H9 (cell line): ENCODE data around the gene ROBO2. TPM values are rescaled to one million over a fixed set of nuclear protein-coding genes. Genes with fewer than 3 reads are reported as not detected.

Experiments
- DNase-seq: peaks from one replicate; pipeline ENCODE4 v3.0.0-alpha.2; 2017
- H2AFZ ChIP-seq: one replicate; pipeline ENCODE4 v1.6.1; 2013; ENCODE audit warnings: mild to moderate bottlenecking, low read length, control low read depth, moderate library complexity
- H2AK5ac ChIP-seq: 2 replicates; pipeline ENCODE4 v1.6.1; 2013; ENCODE audit warnings: low read length, control low read depth, mixed read lengths; ENCODE audit not compliant: insufficient read length
- H2BK120ac ChIP-seq: one replicate; pipeline ENCODE4 v1.6.1; 2013; ENCODE audit warnings: low read depth, mild to moderate bottlenecking, low read length, control low read depth, inconsistent platforms; ENCODE audit not compliant: poor library complexity, severe bottlenecking
- H2BK12ac ChIP-seq: 2 replicates; pipeline ENCODE4 v1.6.1; 2013; ENCODE audit warnings: low read length, control low read depth, mixed read lengths, low read depth; ENCODE audit not compliant: insufficient read length
- H2BK15ac ChIP-seq: 2 replicates; pipeline ENCODE4 v1.6.1; 2013; ENCODE audit warnings: low read depth, low read length, control low read depth
- H2BK20ac ChIP-seq: one replicate; pipeline ENCODE4 v1.6.1; 2013; ENCODE audit warnings: low read depth, mild to moderate bottlenecking, low read length, control low read depth, inconsistent platforms; ENCODE audit not compliant: poor library complexity, severe bottlenecking
- H2BK5ac ChIP-seq: 2 replicates; pipeline ENCODE4 v1.6.1; 2013; ENCODE audit warnings: low read length, control low read depth, mixed read lengths; ENCODE audit not compliant: insufficient read length
- H3K14ac ChIP-seq: 2 replicates; pipeline ENCODE4 v1.6.1; 2013; ENCODE audit warnings: low read length, control low read depth; ENCODE audit not compliant: insufficient read depth
- H3K18ac ChIP-seq: 2 replicates; pipeline ENCODE4 v1.6.1; 2013; ENCODE audit warnings: low read depth, mild to moderate bottlenecking, mixed read lengths, low read length, control low read depth; ENCODE audit not compliant: insufficient read length
- H3K23ac ChIP-seq: 2 replicates; pipeline ENCODE4 v1.6.1; 2013; ENCODE audit warnings: low read length, control low read depth, mixed read lengths, low read depth; ENCODE audit not compliant: insufficient read length
- H3K23me2 ChIP-seq: 2 replicates; pipeline ENCODE4 v1.6.1; 2013; ENCODE audit warnings: low read depth, mild to moderate bottlenecking, mixed read lengths, low read length, control low read depth; ENCODE audit not compliant: insufficient read length, poor library complexity, severe bottlenecking
- H3K27ac ChIP-seq: 2 replicates; pipeline ENCODE4 v1.5.1; 2013; ENCODE audit warnings: low read length, control low read depth, mixed read lengths, low read depth; ENCODE audit not compliant: insufficient read length
- H3K27me3 ChIP-seq: 2 replicates; pipeline ENCODE4 v1.6.1; 2013; ENCODE audit warnings: low read length, control low read depth, inconsistent platforms; ENCODE audit not compliant: insufficient read depth
- H3K4ac ChIP-seq: 2 replicates; pipeline ENCODE4 v1.6.1; 2013; ENCODE audit warnings: low read depth, mild to moderate bottlenecking, control low read depth, inconsistent platforms, low read length, moderate library complexity
- H3K4me1 ChIP-seq: 2 replicates; pipeline ENCODE4 v1.6.1; 2013; ENCODE audit warnings: low read length, control low read depth, inconsistent platforms; ENCODE audit not compliant: insufficient read depth
- H3K4me2 ChIP-seq: 2 replicates; pipeline ENCODE4 v1.6.1; 2013; ENCODE audit warnings: low read length, control low read depth, mixed read lengths; ENCODE audit not compliant: insufficient read length, insufficient read depth
- H3K56ac ChIP-seq: 2 replicates; pipeline ENCODE4 v1.6.1; 2013; ENCODE audit warnings: low read depth, mild to moderate bottlenecking, mixed read lengths, low read length, control low read depth; ENCODE audit not compliant: insufficient read length
- H3K79me1 ChIP-seq: 2 replicates; pipeline ENCODE4 v1.6.1; 2013; ENCODE audit warnings: low read depth, mild to moderate bottlenecking, moderate library complexity, low read length, control low read depth, inconsistent platforms; ENCODE audit not compliant: insufficient read depth, poor library complexity, severe bottlenecking
- H3K79me2 ChIP-seq: 2 replicates; pipeline ENCODE4 v1.6.1; 2013; ENCODE audit warnings: low read length, control low read depth, inconsistent platforms; ENCODE audit not compliant: insufficient read depth
- H3K9ac ChIP-seq: 2 replicates; pipeline ENCODE4 v1.6.1; 2013; ENCODE audit warnings: low read length, control low read depth, mixed read lengths; ENCODE audit not compliant: insufficient read length; ENCODE audit errors: extremely low read depth
- H3K9me3 ChIP-seq: one replicate; pipeline ENCODE4 v1.6.1; 2013; ENCODE audit warnings: low read depth, low read length, inconsistent platforms; ENCODE audit not compliant: control insufficient read depth
- H3T11ph ChIP-seq: one replicate; pipeline ENCODE4 v1.6.1; 2013; ENCODE audit warnings: mild to moderate bottlenecking, low read length, control low read depth, inconsistent platforms
- H4K20me1 ChIP-seq: one replicate; pipeline ENCODE4 v1.6.1; 2013; ENCODE audit not compliant: control insufficient read depth, insufficient read length, insufficient read depth
- H4K5ac ChIP-seq: 2 replicates; pipeline ENCODE4 v1.6.1; 2013; ENCODE audit warnings: low read depth, mild to moderate bottlenecking, mixed read lengths, low read length, control low read depth; ENCODE audit not compliant: insufficient read length
- H4K8ac ChIP-seq: replicated peaks from 2 replicates; pipeline ENCODE4 v1.6.1; 2013; ENCODE audit warnings: low read length, control low read depth, mixed read lengths, low read depth; ENCODE audit not compliant: insufficient read length
- H4K91ac ChIP-seq: 2 replicates; pipeline ENCODE4 v1.6.1; 2013; ENCODE audit warnings: low read depth, mild to moderate bottlenecking, moderate library complexity, mixed read lengths, low read length, control low read depth; ENCODE audit not compliant: insufficient read length
- H3K27ac Mint-ChIP-seq, 3 experiments: 2 replicates in 2 of 3; 3 replicates in 1 of 3; pipeline ENCODE4 v1.8.0; 2020 to 2021; ENCODE audit warnings: mixed read lengths in 3 of 3, mild to moderate bottlenecking in 1 of 3, moderate library complexity in 1 of 3
- H3K27me3 Mint-ChIP-seq: 2 replicates; pipeline ENCODE4 v1.8.0; 2021; ENCODE audit warnings: low read depth, mild to moderate bottlenecking, moderate library complexity, mixed read lengths
- H3K36me3 Mint-ChIP-seq, 3 experiments: 2 replicates in 2 of 3; 3 replicates in 1 of 3; pipeline ENCODE4 v1.8.0; 2020 to 2021; ENCODE audit warnings: low read depth in 3 of 3, mixed read lengths in 3 of 3; ENCODE audit not compliant: insufficient read depth in 1 of 3
- H3K4me1 Mint-ChIP-seq, 2 experiments: 2 replicates each; pipeline ENCODE4 v1.8.0; 2020; ENCODE audit warnings: mixed read lengths in 2 of 2
- H3K4me3 Mint-ChIP-seq, 2 experiments: 2 replicates in 1 of 2; 3 replicates in 1 of 2; pipeline ENCODE4 v1.8.0; 2020 to 2021; ENCODE audit warnings: mild to moderate bottlenecking in 2 of 2, mixed read lengths in 2 of 2, moderate library complexity in 1 of 2
- H3K9me3 Mint-ChIP-seq, 2 experiments: 2 replicates in 1 of 2; 3 replicates in 1 of 2; pipeline ENCODE4 v1.8.0; 2020; ENCODE audit warnings: mild to moderate bottlenecking in 2 of 2, mixed read lengths in 2 of 2, moderate library complexity in 1 of 2
- WGBS: extraction: QIAGEN DNeasy Blood & Tissue Kit; methylation state at CpG from one replicate; pipeline ENCODE4 v1.1.7; 2013; ENCODE audit warnings: missing lambda C conversion rate, low lambda C conversion rate, mixed read lengths; ENCODE audit not compliant: insufficient read length; ENCODE audit errors: extremely low coverage; 5-methylcytosine and 5-hydroxymethylcytosine counted together
- total RNA-seq: library from RNA; stranded (reverse); gene quantifications from 2 replicates; pipeline ENCODE4 v1.2.1, GENCODE V29; 2021
- TF ChIP-seq, protein P1 (sequence below): fragments of 200-600 bp; sonication (generic); conservative IDR thresholded peaks from 3 replicates; pipeline ENCODE4 v1.8.0; 2021; ENCODE audit warnings: antibody characterized with exemption, mild to moderate bottlenecking

Gene ROBO2
- total RNA-seq, 1 experiment from 2014 or later = 2.3 TPM

- Histone ChIP-seq H4K5ac (no peak overlapping the region), H3K27ac (no peak overlapping the region), H2AFZ (no peak overlapping the region), H4K20me1 (no peaks in the 10 kb centered on the region), H3K23ac (no peak overlapping the region), H3K14ac (no peak overlapping the region), H3K18ac (no peak overlapping the region), H3T11ph (no peak overlapping the region), H2BK15ac (no peak overlapping the region), H4K91ac (no peak overlapping the region), H3K79me2 (no peaks in the 10 kb centered on the region), H2BK5ac (no peak overlapping the region), H3K27me3 (no peaks in the 10 kb centered on the region), H3K4ac (no peak overlapping the region), H3K79me1 (no peaks in the 10 kb centered on the region), H3K4me2 (no peak overlapping the region), H2BK12ac (no peak overlapping the region), H2BK20ac (no peak overlapping the region), H2BK120ac (no peak overlapping the region), H3K9ac (no peak overlapping the region), H3K23me2 (no peaks in the 10 kb centered on the region), H4K8ac (no peak overlapping the region), H2AK5ac (no peak overlapping the region), H3K9me3 (no peaks in the 10 kb centered on the region), H3K4me1 (no peaks in the 10 kb centered on the region), H3K56ac (no peak overlapping the region)
- no peak for DNase-seq
- Mint-ChIP-seq H3K9me3 (no peaks in the 10 kb centered on the region), H3K27ac (no peak overlapping the region), H3K4me1 (no peaks in the 10 kb centered on the region), H3K4me3 (no peak overlapping the region), H3K27me3 (no peaks in the 10 kb centered on the region), H3K36me3 (no peaks in the 10 kb centered on the region)
- TF ChIP-seq, protein P1, sequence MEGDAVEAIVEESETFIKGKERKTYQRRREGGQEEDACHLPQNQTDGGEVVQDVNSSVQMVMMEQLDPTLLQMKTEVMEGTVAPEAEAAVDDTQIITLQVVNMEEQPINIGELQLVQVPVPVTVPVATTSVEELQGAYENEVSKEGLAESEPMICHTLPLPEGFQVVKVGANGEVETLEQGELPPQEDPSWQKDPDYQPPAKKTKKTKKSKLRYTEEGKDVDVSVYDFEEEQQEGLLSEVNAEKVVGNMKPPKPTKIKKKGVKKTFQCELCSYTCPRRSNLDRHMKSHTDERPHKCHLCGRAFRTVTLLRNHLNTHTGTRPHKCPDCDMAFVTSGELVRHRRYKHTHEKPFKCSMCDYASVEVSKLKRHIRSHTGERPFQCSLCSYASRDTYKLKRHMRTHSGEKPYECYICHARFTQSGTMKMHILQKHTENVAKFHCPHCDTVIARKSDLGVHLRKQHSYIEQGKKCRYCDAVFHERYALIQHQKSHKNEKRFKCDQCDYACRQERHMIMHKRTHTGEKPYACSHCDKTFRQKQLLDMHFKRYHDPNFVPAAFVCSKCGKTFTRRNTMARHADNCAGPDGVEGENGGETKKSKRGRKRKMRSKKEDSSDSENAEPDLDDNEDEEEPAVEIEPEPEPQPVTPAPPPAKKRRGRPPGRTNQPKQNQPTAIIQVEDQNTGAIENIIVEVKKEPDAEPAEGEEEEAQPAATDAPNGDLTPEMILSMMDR = no peak
- no CpG with 5 or more reads among the region's 5 CpGs for WGBS
Measured at GRCh38 chr3:77296527-77296926, 256.6 kb downstream of the ROBO2 start.
